Neural progenitor cell (in vitro differentiated cells): ENCODE measurements around the gene KHDC3L. TPM values are rescaled to one million over a fixed set of nuclear protein-coding genes. Genes with fewer than 3 reads are reported as not detected.
"Not testable (repeated sequence)": the region's sequence is repeated elsewhere in the genome, so short reads cannot be mapped to it uniquely, and the experiment has no call there.

Source experiments
- DNase-seq: peaks from one replicate; pipeline ENCODE4 v3.0.0-alpha.2; 2016; ENCODE audit warnings: low spot score
- H2AFZ ChIP-seq: fragments of 200-600 bp; sonication (generic); replicated peaks from 2 replicates; pipeline ENCODE4 v1.6.1; 2016; ENCODE audit warnings: antibody characterized with exemption
- H3F3A ChIP-seq: fragments of 200-600 bp; sonication (generic); 2 replicates; pipeline ENCODE4 v1.6.1; 2016; ENCODE audit warnings: antibody characterized with exemption, low read depth
- H3K27ac ChIP-seq: fragments of 200-600 bp; sonication (generic); 2 replicates; pipeline ENCODE4 v1.5.1; 2016; ENCODE audit warnings: mild to moderate bottlenecking
- H3K27me3 ChIP-seq: fragments of 200-600 bp; sonication (generic); 2 replicates; pipeline ENCODE4 v1.6.1; 2016; ENCODE audit warnings: mild to moderate bottlenecking, moderate library complexity
- H3K36me3 ChIP-seq: fragments of 200-600 bp; sonication (generic); 2 replicates; pipeline ENCODE4 v1.5.1; 2016
- H3K4me1 ChIP-seq: fragments of 200-600 bp; sonication (generic); 2 replicates; pipeline ENCODE4 v1.6.1; 2016; ENCODE audit warnings: mixed run types
- H3K4me2 ChIP-seq: fragments of 200-600 bp; sonication (generic); 2 replicates; pipeline ENCODE4 v1.6.1; 2016
- H3K4me3 ChIP-seq: fragments of 200-600 bp; sonication (generic); 2 replicates; pipeline ENCODE4 v1.5.1; 2016
- H3K79me2 ChIP-seq: fragments of 200-600 bp; sonication (generic); 2 replicates; pipeline ENCODE4 v1.6.1; 2016; ENCODE audit warnings: low read depth
- H3K9ac ChIP-seq: fragments of 200-600 bp; sonication (generic); 2 replicates; pipeline ENCODE4 v1.6.1; 2016
- H3K9me3 ChIP-seq: fragments of 200-600 bp; sonication (generic); 2 replicates; pipeline ENCODE4 v1.5.1; 2016; ENCODE audit warnings: low read depth
- H4K20me1 ChIP-seq: fragments of 200-600 bp; sonication (generic); 2 replicates; pipeline ENCODE4 v1.6.1; 2016; ENCODE audit warnings: low read depth
- H3K27ac Mint-ChIP-seq: 3 replicates; pipeline ENCODE4 v1.8.0; 2021; ENCODE audit warnings: mixed read lengths
- H3K27me3 Mint-ChIP-seq: 2 replicates; pipeline ENCODE4 v1.8.0; 2022; ENCODE audit warnings: low read depth, mild to moderate bottlenecking, inconsistent platforms, moderate library complexity, mixed read lengths; ENCODE audit not compliant: insufficient read depth
- H3K36me3 Mint-ChIP-seq: 3 replicates; pipeline ENCODE4 v1.8.0; 2021; ENCODE audit warnings: mixed read lengths
- H3K4me1 Mint-ChIP-seq: 3 replicates; pipeline ENCODE4 v1.8.0; 2021; ENCODE audit warnings: mixed read lengths
- H3K4me3 Mint-ChIP-seq: 3 replicates; pipeline ENCODE4 v1.8.0; 2021; ENCODE audit warnings: mild to moderate bottlenecking, moderate library complexity, mixed read lengths
- H3K9me3 Mint-ChIP-seq: 3 replicates; pipeline ENCODE4 v1.8.0; 2020; ENCODE audit warnings: mixed read lengths
- EZH2 ChIP-seq: fragments of 200-600 bp; sonication (generic); IDR thresholded peaks from 2 replicates; pipeline ENCODE4 v1.6.1; 2017; ENCODE audit warnings: antibody characterized with exemption, mild to moderate bottlenecking, moderate library complexity
- EZH2phosphoT487 ChIP-seq: fragments of 200-600 bp; sonication (generic); IDR thresholded peaks from 2 replicates; pipeline ENCODE4 v1.6.1; 2017; ENCODE audit warnings: antibody characterized with exemption
- total RNA-seq: library from RNA; depleted of rRNA; stranded (reverse); fragments of >200 nt; gene quantifications from 2 replicates; pipeline ENCODE4 v1.2.3, GENCODE V29; 2015; ENCODE audit warnings: low replicate concordance
- TF ChIP-seq, protein P1 (sequence below): fragments of 200-600 bp; sonication (generic); IDR thresholded peaks from 2 replicates; pipeline ENCODE4 v1.5.1; 2017; ENCODE audit warnings: antibody characterized with exemption, mild to moderate bottlenecking

The KHDC3L gene
- total RNA-seq, 1 donor from 2014 or later, result not detected

DNA sequence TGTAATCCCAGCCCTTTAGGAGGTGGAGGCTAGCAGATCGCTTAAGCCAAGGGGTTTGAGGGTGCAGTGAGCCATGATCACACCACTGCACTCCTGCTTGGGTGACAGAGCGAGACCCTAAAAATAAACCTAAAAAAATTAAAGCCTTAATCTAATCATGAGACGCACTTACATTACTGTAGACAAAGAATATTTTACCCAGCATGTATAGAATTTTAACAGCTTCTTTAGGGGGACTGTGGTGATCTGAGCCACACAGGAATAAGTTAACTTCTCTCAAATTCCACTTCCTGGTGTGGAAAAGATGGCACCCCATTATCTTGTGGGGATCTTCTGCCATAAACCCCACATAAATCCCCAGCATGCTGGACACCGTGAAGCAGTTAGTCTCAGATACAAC is 9.5 kb downstream of the KHDC3L start:
- no peak overlapping the region for H3K4me3 ChIP-seq
- TF ChIP-seq EZH2phosphoT487, result no peak
- no peak for TF ChIP-seq EZH2
- TF ChIP-seq, protein P1, sequence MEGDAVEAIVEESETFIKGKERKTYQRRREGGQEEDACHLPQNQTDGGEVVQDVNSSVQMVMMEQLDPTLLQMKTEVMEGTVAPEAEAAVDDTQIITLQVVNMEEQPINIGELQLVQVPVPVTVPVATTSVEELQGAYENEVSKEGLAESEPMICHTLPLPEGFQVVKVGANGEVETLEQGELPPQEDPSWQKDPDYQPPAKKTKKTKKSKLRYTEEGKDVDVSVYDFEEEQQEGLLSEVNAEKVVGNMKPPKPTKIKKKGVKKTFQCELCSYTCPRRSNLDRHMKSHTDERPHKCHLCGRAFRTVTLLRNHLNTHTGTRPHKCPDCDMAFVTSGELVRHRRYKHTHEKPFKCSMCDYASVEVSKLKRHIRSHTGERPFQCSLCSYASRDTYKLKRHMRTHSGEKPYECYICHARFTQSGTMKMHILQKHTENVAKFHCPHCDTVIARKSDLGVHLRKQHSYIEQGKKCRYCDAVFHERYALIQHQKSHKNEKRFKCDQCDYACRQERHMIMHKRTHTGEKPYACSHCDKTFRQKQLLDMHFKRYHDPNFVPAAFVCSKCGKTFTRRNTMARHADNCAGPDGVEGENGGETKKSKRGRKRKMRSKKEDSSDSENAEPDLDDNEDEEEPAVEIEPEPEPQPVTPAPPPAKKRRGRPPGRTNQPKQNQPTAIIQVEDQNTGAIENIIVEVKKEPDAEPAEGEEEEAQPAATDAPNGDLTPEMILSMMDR, result no peak
- H3K27ac ChIP-seq, result no peak overlapping the region
- H3F3A ChIP-seq, result no peaks in the 10 kb centered on the region
- no peaks in the 10 kb centered on the region for H3K36me3 ChIP-seq
- Mint-ChIP-seq H3K4me1 (peaks cover 5% of the 10 kb centered on the region), H3K27me3 (no peaks in the 10 kb centered on the region), H3K9me3 (peaks cover 2% of the 10 kb centered on the region), H3K36me3 (no peaks in the 10 kb centered on the region), H3K4me3 (no peak overlapping the region), H3K27ac (no peak overlapping the region)
- H3K9me3 ChIP-seq, result no peaks in the 10 kb centered on the region
- H3K4me1 ChIP-seq, result no peaks in the 10 kb centered on the region
- H3K27me3 ChIP-seq, result no peaks in the 10 kb centered on the region
- H3K4me2 ChIP-seq, result no peak overlapping the region
- H4K20me1 ChIP-seq, result no peaks in the 10 kb centered on the region
- no peak overlapping the region for H3K9ac ChIP-seq
- H3K79me2 ChIP-seq, result no peaks in the 10 kb centered on the region
- no peak for DNase-seq
- no peak overlapping the region for H2AFZ ChIP-seq

- H3F3A ChIP-seq, result no peaks in the 10 kb centered on the region
- Mint-ChIP-seq H3K27me3 (no peaks in the 10 kb centered on the region), H3K9me3 (peaks cover 2% of the 10 kb centered on the region), H3K4me3 (no peak overlapping the region), H3K4me1 (peaks cover 5% of the 10 kb centered on the region), H3K36me3 (no peaks in the 10 kb centered on the region), H3K27ac (no peak overlapping the region)
- H3K79me2 ChIP-seq, result no peaks in the 10 kb centered on the region
- no peaks in the 10 kb centered on the region for H3K36me3 ChIP-seq
- no peak overlapping the region for H3K9ac ChIP-seq
- H3K27ac ChIP-seq, result no peak overlapping the region
- H3K27me3 ChIP-seq, result no peaks in the 10 kb centered on the region
- H2AFZ ChIP-seq, result no peak overlapping the region
- H3K9me3 ChIP-seq, result no peaks in the 10 kb centered on the region
- no peaks in the 10 kb centered on the region for H3K4me1 ChIP-seq
- no peak for DNase-seq
- no peaks in the 10 kb centered on the region for H4K20me1 ChIP-seq
- H3K4me2 ChIP-seq, result no peak overlapping the region
- TF ChIP-seq EZH2 (no peak), EZH2phosphoT487 (no peak)
- TF ChIP-seq, protein P1, result no peak
- no peak overlapping the region for H3K4me3 ChIP-seq
Measured at GRCh38 chr6:73372516-73372915, 10.1 kb downstream of the KHDC3L start.

GRCh38 chr6:73375216-73375615 is 12.8 kb downstream of the KHDC3L start:
- Mint-ChIP-seq H3K4me3 (no peak overlapping the region), H3K9me3 (peaks cover 2% of the 10 kb centered on the region), H3K4me1 (no peaks in the 10 kb centered on the region), H3K27ac (no peak overlapping the region), H3K36me3 (no peaks in the 10 kb centered on the region), H3K27me3 (no peaks in the 10 kb centered on the region)
- no peak overlapping the region for H3K27ac ChIP-seq
- no peak overlapping the region for H3K9ac ChIP-seq
- H3K4me1 ChIP-seq, result no peaks in the 10 kb centered on the region
- DNase-seq, result no peak
- H4K20me1 ChIP-seq, result no peaks in the 10 kb centered on the region
- H3K4me2 ChIP-seq, result no peak overlapping the region
- H3K27me3 ChIP-seq, result no peaks in the 10 kb centered on the region
- no peaks in the 10 kb centered on the region for H3K79me2 ChIP-seq
- H2AFZ ChIP-seq, result no peak overlapping the region
- H3F3A ChIP-seq, result no peaks in the 10 kb centered on the region
- H3K9me3 ChIP-seq, result no peaks in the 10 kb centered on the region
- TF ChIP-seq EZH2phosphoT487, result no peak
- TF ChIP-seq, protein P1, result no peak
- TF ChIP-seq EZH2, result no peak
- no peaks in the 10 kb centered on the region for H3K36me3 ChIP-seq
- no peak overlapping the region for H3K4me3 ChIP-seq

- no peak overlapping the region for H3K4me2 ChIP-seq
- TF ChIP-seq EZH2 (no peak), EZH2phosphoT487 (no peak)
- TF ChIP-seq, protein P1, result no peak
- Mint-ChIP-seq H3K27ac (no peak overlapping the region), H3K4me1 (no peaks in the 10 kb centered on the region), H3K4me3 (no peak overlapping the region), H3K9me3 (no peaks in the 10 kb centered on the region), H3K27me3 (no peaks in the 10 kb centered on the region), H3K36me3 (no peaks in the 10 kb centered on the region)
- H3K27ac ChIP-seq, result no peak overlapping the region
- DNase-seq, result no peak
- no peak overlapping the region for H2AFZ ChIP-seq
- H3K27me3 ChIP-seq, result no peaks in the 10 kb centered on the region
- H3K9ac ChIP-seq, result no peak overlapping the region
- H3K9me3 ChIP-seq, result no peaks in the 10 kb centered on the region
- no peaks in the 10 kb centered on the region for H3K79me2 ChIP-seq
- H3K4me3 ChIP-seq, result no peak overlapping the region
- H4K20me1 ChIP-seq, result no peaks in the 10 kb centered on the region
- H3F3A ChIP-seq, result no peaks in the 10 kb centered on the region
- H3K4me1 ChIP-seq, result no peaks in the 10 kb centered on the region
- no peaks in the 10 kb centered on the region for H3K36me3 ChIP-seq
Measured at GRCh38 chr6:73377225-73377624, 14.8 kb downstream of the KHDC3L start.

- H3K4me1 Mint-ChIP-seq, H3K9ac ChIP-seq, H3K27ac ChIP-seq, H3K9me3 Mint-ChIP-seq, H4K20me1 ChIP-seq, H3K79me2 ChIP-seq, H2AFZ ChIP-seq, H3K9me3 ChIP-seq, H3K36me3 ChIP-seq, H3K27me3 ChIP-seq, H3K4me1 ChIP-seq, DNase-seq, H3K27me3 Mint-ChIP-seq, H3K4me2 ChIP-seq, H3F3A ChIP-seq, H3K36me3 Mint-ChIP-seq, H3K27ac Mint-ChIP-seq, H3K4me3 Mint-ChIP-seq, H3K4me3 ChIP-seq: not testable (repeated sequence)
Measured at GRCh38 chr6:73381531-73381930, 19.1 kb downstream of the KHDC3L start.
